Esophagus mucosa (tissue), 1 donor: ENCODE measurements around the gene CFC1. TPM values are rescaled to one million over a fixed set of nuclear protein-coding genes. Genes with fewer than 3 reads are reported as not detected.
"Not testable (repeated sequence)": the region's sequence is repeated elsewhere in the genome, so short reads cannot be mapped to it uniquely, and the experiment has no call there.

ENCODE experiments used
- ATAC-seq: fragments of 200-7000 bp; cut with Tn5 transposase; one replicate; pipeline ENCODE4 v1.9.1; 2020
- total RNA-seq: library from RNA; stranded (reverse); gene quantifications from one replicate; pipeline ENCODE4 v1.2.4, GENCODE V29; 2023
- donor health status: DM: yes; HTN: yes; CAD: no.

The CFC1 gene
- total RNA-seq, 1 donor from 2014 or later = not detected

- ATAC-seq = not testable (repeated sequence)
These were observed 16.4 kb downstream of the CFC1 start for GRCh38 chr2:130582970-130583369.

GRCh38 chr2:130581491-130581890 is 17.9 kb downstream of the CFC1 start:
- not testable (repeated sequence) for ATAC-seq

GRCh38 chr2:130579121-130579520 is 20.3 kb downstream of the CFC1 start:
- not testable (repeated sequence) for ATAC-seq

- not testable (repeated sequence) for ATAC-seq
These were observed 21.8 kb downstream of the CFC1 start for GRCh38 chr2:130577559-130577958.

GRCh38 chr2:130576209-130576784 is 23.1 kb downstream of the CFC1 start:
- ATAC-seq = not testable (repeated sequence)

GRCh38 chr2:130574230-130574629 is 25.1 kb downstream of the CFC1 start:
- not testable (repeated sequence) for ATAC-seq

- ATAC-seq = not testable (repeated sequence)
These were observed 27.4 kb downstream of the CFC1 start for GRCh38 chr2:130571929-130572328.

- not testable (repeated sequence) for ATAC-seq
These were observed 33.2 kb downstream of the CFC1 start for GRCh38 chr2:130566165-130566564.

GRCh38 chr2:130556441-130556840 is 42.9 kb downstream of the CFC1 start:
- ATAC-seq = not testable (repeated sequence)

- not testable (repeated sequence) for ATAC-seq
These were observed 45.2 kb downstream of the CFC1 start for GRCh38 chr2:130554178-130554577.

- ATAC-seq = not testable (repeated sequence)
These were observed 49.9 kb downstream of the CFC1 start for GRCh38 chr2:130549475-130549874.

- ATAC-seq = not testable (repeated sequence)
These were observed 51.0 kb downstream of the CFC1 start for GRCh38 chr2:130548418-130548817.

- ATAC-seq = not testable (repeated sequence)
These were observed 54.4 kb downstream of the CFC1 start for GRCh38 chr2:130544978-130545377.

- ATAC-seq = not testable (repeated sequence)
These were observed 55.4 kb downstream of the CFC1 start for GRCh38 chr2:130543785-130544528.

- ATAC-seq = not testable (repeated sequence)
These were observed 56.6 kb downstream of the CFC1 start for GRCh38 chr2:130542789-130543188.

Other genes starting within 250 kb of the CFC1 start
- gene PTPN18, start 243.5 kb downstream of the CFC1 start, total RNA-seq = 19.8 TPM
- not detected for gene POTEI, start 90.2 kb downstream of the CFC1 start, total RNA-seq
- gene CFC1B, start 78.4 kb downstream of the CFC1 start, total RNA-seq = not detected
- gene POTEJ, start 11.9 kb upstream of the CFC1 start, total RNA-seq = not detected
- not detected for gene GPR148, start 129.5 kb upstream of the CFC1 start, total RNA-seq
- not detected for gene AMER3, start 156.0 kb upstream of the CFC1 start, total RNA-seq
- 41.8 TPM for gene ARHGEF4, start 237.3 kb upstream of the CFC1 start, total RNA-seq